ENCODE results near the gene ISLR. TPM values are rescaled to one million over a fixed set of nuclear protein-coding genes. Genes with fewer than 3 reads are reported as not detected.
A peak's percentile ranks its signal among the peaks of the same experiment; 100 is the strongest.

ISLR gene
- total and polyA plus RNA-seq, 10 donors, result 13.4 to 69.4 (median 24.0) TPM

GRCh38 chr15:74182131-74182530 is 8.6 kb downstream of the ISLR start:
- WGBS, 5 donors, result 84 to 92% (median 87%) methylated on average over 7 to 8 of the region's 8 CpGs
- H3K9me3 ChIP-seq, result no peaks in the 10 kb centered on the region
- TF ChIP-seq CTCF (IDR thresholded peaks at IDR 0.05 in 8 of 11, conservative IDR thresholded peaks at IDR 0.05 in 3 of 11), result no peak
- intact Hi-C loops (cut with DNase I; ENCODE audit: low total_unique reads), result no loop called here
- peak; percentile 36 for DNase-seq
- no peaks in the 10 kb centered on the region for H3K27me3 ChIP-seq (replicated peaks in 1 of 7)
- no peak overlapping the region for H3K4me3 ChIP-seq
- H3K27ac ChIP-seq, result no peak overlapping the region
- no peaks in the 10 kb centered on the region for H3K36me3 ChIP-seq
- H3K4me1 ChIP-seq, result peaks cover 0 to 39% (median 24%) of the 10 kb centered on the region in 6 donors

- TF ChIP-seq CTCF (IDR thresholded peaks at IDR 0.05 in 8 of 11, conservative IDR thresholded peaks at IDR 0.05 in 3 of 11) (no peak), POLR2A (IDR thresholded peaks at IDR 0.05) (no peak), POLR2AphosphoS5 (IDR thresholded peaks at IDR 0.05) (no peak)
- DNase-seq, result no peak
- no peak overlapping the region for H3K27ac ChIP-seq
- H3K27me3 ChIP-seq (replicated peaks in 1 of 7), result no peaks in the 10 kb centered on the region
- 71 to 88% (median 77%) methylated on average over 10 to 12 of the region's 12 CpGs for WGBS, 5 donors
- peaks cover 0 to 15% (median 13%) of the 10 kb centered on the region in 6 donors for H3K4me1 ChIP-seq
- H3K4me3 ChIP-seq, result no peak overlapping the region
- intact Hi-C loops (cut with DNase I; ENCODE audit: low total_unique reads), result no loop called here
- no peaks in the 10 kb centered on the region for H3K9me3 ChIP-seq
- H3K36me3 ChIP-seq, result no peaks in the 10 kb centered on the region
These were observed 11.1 kb downstream of the ISLR start for GRCh38 chr15:74184582-74185091.

- Histone ChIP-seq H3K27me3 (replicated peaks in 1 of 7) (no peaks in the 10 kb centered on the region), H3K9me3 (no peaks in the 10 kb centered on the region), H3K4me1 (peaks cover 0 to 4% (median 2%) of the 10 kb centered on the region in 6 donors), H3K36me3 (no peaks in the 10 kb centered on the region), H3K4me3 (no peak overlapping the region), H3K27ac (no peak overlapping the region)
- TF ChIP-seq CTCF (IDR thresholded peaks at IDR 0.05 in 8 of 11, conservative IDR thresholded peaks at IDR 0.05 in 3 of 11), result no peak
- no peak for TF ChIP-seq POLR2A (IDR thresholded peaks at IDR 0.05)
- no peak for TF ChIP-seq POLR2AphosphoS5 (IDR thresholded peaks at IDR 0.05)
- intact Hi-C loops (cut with DNase I; ENCODE audit: low total_unique reads), result no loop called here
- WGBS, 5 donors, result 73 to 79% (median 76%) methylated on average over 8 of the region's 8 CpGs
- no peak for DNase-seq
These were observed 12.3 kb downstream of the ISLR start for GRCh38 chr15:74185710-74186348.

- Histone ChIP-seq H3K36me3 (no peaks in the 10 kb centered on the region), H3K9me3 (no peaks in the 10 kb centered on the region), H3K27ac (no peak overlapping the region), H3K4me3 (no peak overlapping the region), H3K27me3 (replicated peaks in 1 of 7) (no peaks in the 10 kb centered on the region), H3K4me1 (no peaks in the 10 kb centered on the region)
- TF ChIP-seq POLR2A (IDR thresholded peaks at IDR 0.05) (no peak), CTCF (IDR thresholded peaks at IDR 0.05 in 8 of 11, conservative IDR thresholded peaks at IDR 0.05 in 3 of 11) (no peak), POLR2AphosphoS5 (IDR thresholded peaks at IDR 0.05) (no peak)
- intact Hi-C loops (cut with DNase I; ENCODE audit: low total_unique reads), result no loop called here
- WGBS, 5 donors, result 85 to 95% (median 93%) methylated on average over 8 to 11 of the region's 11 CpGs
- DNase-seq, result no peak
These were observed 14.7 kb downstream of the ISLR start for GRCh38 chr15:74188216-74188615.
